A549 (cell line): ENCODE measurements around the gene RASSF8. TPM values are rescaled to one million over a fixed set of nuclear protein-coding genes. Genes with fewer than 3 reads are reported as not detected.

Source experiments
- ATAC-seq, 2 experiments: fragments of 200-7000 bp in 1 of 2; fragments of >200 bp in 1 of 2; cut with Nextera tagmentation in 1 of 2; cut with Tn5 transposase in 1 of 2; 3 replicates each; pipeline versions ENCODE4 v1.8.0 to v1.9.1; 2018 to 2020; ENCODE audit warnings: mild to moderate bottlenecking in 1 of 2, moderate library complexity in 1 of 2
- CTCF ChIA-PET: fragments of 300-600 bp; sonication (Branson Sonifier 250); formaldehyde crosslinking; extraction: SDS; loops from one replicate; lab custom pipeline; 2021; ENCODE audit warnings: antibody characterized with exemption, inconsistent platforms; lab: Yijun Ruan, JAX
- POLR2A ChIA-PET: fragments of 350-600 bp; formaldehyde crosslinking; extraction: SDS; loops from one replicate; lab custom pipeline; 2021; ENCODE audit warnings: antibody characterized with exemption, inconsistent platforms; lab: Yijun Ruan, JAX
- DNase-seq, 2 experiments: peaks; one replicate each; pipeline versions ENCODE4 v3.0.0 to v3.0.0-alpha.2; 2011 to 2016; ENCODE audit warnings: low read depth in 1 of 2, low spot score in 1 of 2
- FAIRE-seq: peaks from 2 replicates; lab custom pipeline; 2011; peaks lifted over from hg19 to GRCh38; lab: Jason Lieb, UNC
- H3K27ac ChIP-seq, 2 experiments: fragments of >200 bp; sonication (Bioruptor Twin); formaldehyde crosslinking; 3 replicates each; pipeline ENCODE4 v1.5.1; 2016 to 2017
- H3K4me1 ChIP-seq: fragments of >200 bp; sonication (Bioruptor Twin); formaldehyde crosslinking; 3 replicates; pipeline ENCODE4 v1.6.1; 2016
- H3K4me2 ChIP-seq: fragments of >200 bp; sonication (Bioruptor Twin); formaldehyde crosslinking; 3 replicates; pipeline ENCODE4 v1.6.1; 2016
- H3K4me3 ChIP-seq: fragments of >200 bp; sonication (Bioruptor Twin); formaldehyde crosslinking; 3 replicates; pipeline ENCODE4 v1.5.1; 2016
- H3K9me3 ChIP-seq: fragments of >200 bp; sonication (Bioruptor Twin); formaldehyde crosslinking; 3 replicates; pipeline ENCODE4 v1.6.1; 2016
- BHLHE40 ChIP-seq: IDR thresholded peaks from 2 replicates; pipeline ENCODE4 v1.6.1; 2012; ENCODE audit warnings: low read depth, low read length, inconsistent platforms
- CBX8 ChIP-seq: fragments of 200-600 bp; sonication (generic); IDR thresholded peaks from 2 replicates; pipeline ENCODE4 v1.6.1; 2016
- CTCF ChIP-seq: fragments of >200 bp; sonication (Bioruptor Twin); formaldehyde crosslinking; IDR thresholded peaks from 3 replicates; pipeline ENCODE4 v1.5.1; 2016
- E2F6 ChIP-seq: IDR thresholded peaks from 2 replicates; pipeline ENCODE4 v1.6.1; 2012; ENCODE audit warnings: low read depth, borderline replicate concordance
- EHF ChIP-seq: fragments of 250-450 bp; sonication (Bioruptor Pico); IDR thresholded peaks from 2 replicates; pipeline ENCODE4 v1.5.0; 2020; ENCODE audit warnings: mild to moderate bottlenecking
- ELK1 ChIP-seq: fragments of 150-350 bp; IDR thresholded peaks from 2 replicates; pipeline ENCODE4 v1.6.1; 2014; ENCODE audit warnings: low read depth, mild to moderate bottlenecking, low read length
- FOSB ChIP-seq: fragments of 250-450 bp; sonication (Bioruptor Pico); IDR thresholded peaks from 2 replicates; pipeline ENCODE4 v1.5.0; 2020; ENCODE audit warnings: mild to moderate bottlenecking, moderate library complexity
- HMGXB4 ChIP-seq: fragments of 250-450 bp; sonication (Bioruptor Pico); IDR thresholded peaks from 2 replicates; pipeline ENCODE4 v1.5.0; 2021; ENCODE audit warnings: mild to moderate bottlenecking, moderate library complexity, borderline replicate concordance
- MAX ChIP-seq: IDR thresholded peaks from 2 replicates; pipeline ENCODE4 v1.6.1; 2012
- MAZ ChIP-seq: fragments of 150-350 bp; IDR thresholded peaks from 2 replicates; pipeline ENCODE4 v1.6.1; 2014; ENCODE audit warnings: antibody characterized with exemption, low read depth, low read length, borderline replicate concordance
- NPAS2 ChIP-seq: fragments of 250-450 bp; sonication (Bioruptor Pico); IDR thresholded peaks from 2 replicates; pipeline ENCODE4 v1.8.0; 2022; ENCODE audit warnings: mild to moderate bottlenecking, moderate library complexity, borderline replicate concordance
- RAD21 ChIP-seq, 2 experiments: fragments of >200 bp in 1 of 2; sonication (Bioruptor Twin) in 1 of 2; formaldehyde crosslinking in 1 of 2; IDR thresholded peaks in 1 of 2; conservative IDR thresholded peaks in 1 of 2; 2 replicates in 1 of 2; 3 replicates in 1 of 2; pipeline ENCODE4 v1.6.1; 2012 to 2018; ENCODE audit warnings: inconsistent platforms in 1 of 2
- RNF2 ChIP-seq: fragments of 200-600 bp; sonication (generic); IDR thresholded peaks from 2 replicates; pipeline ENCODE4 v1.6.1; 2016; ENCODE audit warnings: low read depth, mild to moderate bottlenecking, antibody characterized with exemption, moderate library complexity, borderline replicate concordance
- SMC3 ChIP-seq: fragments of >200 bp; sonication (Bioruptor Twin); formaldehyde crosslinking; IDR thresholded peaks from 3 replicates; pipeline ENCODE4 v1.6.1; 2018; ENCODE audit warnings: inconsistent platforms
- USF2 ChIP-seq: fragments of 450-650 bp; IDR thresholded peaks from 2 replicates; pipeline ENCODE4 v1.6.1; 2014; ENCODE audit warnings: antibody characterized with exemption
- WGBS: methylation state at CpG from one replicate; pipeline ENCODE4 v1.1.6; 2017; ENCODE audit errors: missing lambda C conversion rate; 5-methylcytosine and 5-hydroxymethylcytosine counted together
- polyA plus RNA-seq, 4 experiments: library from polyadenylated mRNA; depleted of rRNA in 3 of 4; stranded (reverse); fragments of >200 nt; fragmentation: RNase III in 1 of 4; extraction: RNeasy Plus Mini Kit Qiagen cat#74134 plus additional on column Dnase treatment in 1 of 4; gene quantifications; 2 replicates in 3 of 4; 3 replicates in 1 of 4; pipeline ENCODE4 v1.2.3, GENCODE V29; 2011 to 2017

The RASSF8 gene
- polyA plus RNA-seq, 2 of the 4 experiments (the other 2 are of a cell fraction): 5.7 to 8.7 TPM

GRCh38 chr12:26122061-26122680 is 163.7 kb downstream of the RASSF8 start:
- peak overlapping the region; percentile 21 to 83; a peak in 4 of 6 replicates for H3K27ac ChIP-seq
- TF ChIP-seq MAZ: no peak
- no peak for TF ChIP-seq ELK1
- TF ChIP-seq CTCF: peak; percentile 9; the same call in 1 of the 3 replicates
- peak overlapping the region; percentile 95 for H3K4me2 ChIP-seq
- CTCF ChIA-PET: interaction anchor here (0.6 to 7.7 kb wide), 35 partner anchors 10 to 726 kb away, joined by 3 to 110 read pairs (median 4); partner anchors contain the start of gene SSPN
- FAIRE-seq (no peak), ATAC-seq (peak in 1 of 2 experiments; percentile 17; a peak in 3 of 6 replicates), DNase-seq (no peak)
- 3% methylated on average over 25 of the region's 88 CpGs for whole genome bisulfite sequencing
- POLR2A ChIA-PET: interaction anchor here (0.5 to 4.7 kb wide), 6 partner anchors 8 to 152 kb away, joined by 3 to 28 read pairs (median 5); no protein-coding TSS in a partner anchor
- H3K9me3 ChIP-seq: no peaks in the 10 kb centered on the region
- peak overlapping the region; percentile 52 for H3K4me3 ChIP-seq
- peaks cover 17% of the 10 kb centered on the region for H3K4me1 ChIP-seq

GRCh38 chr12:26122681-26123481 is 164.4 kb downstream of the RASSF8 start:
- no peaks in the 10 kb centered on the region for H3K9me3 ChIP-seq
- peaks cover 17% of the 10 kb centered on the region for H3K4me1 ChIP-seq
- under 1% methylated on average over 25 of the region's 69 CpGs for WGBS
- H3K27ac ChIP-seq: peak overlapping the region; percentile 21 to 83; a peak in 4 of 6 replicates
- FAIRE-seq (no peak), ATAC-seq (peak; percentile 27 to 32), DNase-seq (peak; percentile 33 to 70)
- H3K4me3 ChIP-seq: peak overlapping the region; percentile 52
- H3K4me2 ChIP-seq: peak overlapping the region; percentile 95
- CTCF ChIA-PET: interaction anchor here (0.6 to 7.7 kb wide), 39 partner anchors 10 to 725 kb away, joined by 3 to 110 read pairs (median 4); partner anchors contain the start of gene SSPN
- POLR2A ChIA-PET: interaction anchor here (0.5 to 4.7 kb wide), 6 partner anchors 9 to 152 kb away, joined by 3 to 28 read pairs (median 5); no protein-coding TSS in a partner anchor
- TF ChIP-seq CTCF (peak; percentile 57), MAX (peak; percentile 66; the same call in 1 of the 2 replicates), USF2 (peak; percentile 50), HMGXB4 (CRISPR knock-in tag) (no peak), EHF (no peak), NPAS2 (no peak), E2F6 (0 out of 2 replicates have a peak, but pooled peaks have one; percentile 19), FOSB (CRISPR knock-in tag) (no peak), RAD21 (conservative IDR thresholded peaks at IDR 0.05 in 1 of 2, IDR thresholded peaks at IDR 0.05 in 1 of 2) (peak; percentile 73 to 74), CBX8 (0 out of 2 replicates have a peak, but pooled peaks have one; percentile 33), SMC3 (peak; percentile 70), RNF2 (peak; percentile 83; the same call in 1 of the 2 replicates), BHLHE40 (no peak)
